K562 (cell line): ENCODE results near the gene KLHL22. TPM values are rescaled to one million over a fixed set of nuclear protein-coding genes. Genes with fewer than 3 reads are reported as not detected.

Experiments
- BACH1 ChIP-seq: fragments of 200-800 bp; sonication (Bioruptor generic); IDR thresholded peaks from 2 replicates; pipeline ENCODE4 v1.6.1; 2016; ENCODE audit warnings: missing genetic modification characterization, missing compliant biosample characterization
- CBX2 ChIP-seq: fragments of 200-600 bp; sonication (generic); IDR thresholded peaks from one replicate; pipeline ENCODE4 v1.6.1; 2012; ENCODE audit warnings: mild to moderate bottlenecking, low read length, inconsistent platforms; ENCODE audit not compliant: insufficient read depth, poor library complexity, severe bottlenecking
- CHCHD3 ChIP-seq: fragments of 250-450 bp; sonication (Bioruptor Pico); IDR thresholded peaks from 2 replicates; pipeline ENCODE4 v2.1.2; 2022; ENCODE audit warnings: mild to moderate bottlenecking
- CHD2 ChIP-seq: IDR thresholded peaks from 2 replicates; pipeline ENCODE4 v1.6.1; 2011; ENCODE audit warnings: low read depth, low read length
- DNMT1 ChIP-seq: fragments of 450-650 bp; IDR thresholded peaks from 2 replicates; pipeline ENCODE4 v1.6.1; 2016; ENCODE audit warnings: antibody characterized with exemption, mild to moderate bottlenecking
- E2F1 ChIP-seq: sonication (generic); formaldehyde crosslinking; IDR thresholded peaks from 2 replicates; pipeline ENCODE4 v1.8.1; 2023; ENCODE audit warnings: mild to moderate bottlenecking, missing genetic modification reagents, moderate library complexity
- ESRRA ChIP-seq: fragments of 450-650 bp; IDR thresholded peaks from 2 replicates; pipeline ENCODE4 v1.6.1; 2014; ENCODE audit warnings: low read depth, mild to moderate bottlenecking, moderate library complexity, borderline replicate concordance
- HSF4 ChIP-seq: fragments of 250-450 bp; sonication (Bioruptor Pico); IDR thresholded peaks from 2 replicates; pipeline ENCODE4 v2.1.2; 2022; ENCODE audit warnings: mild to moderate bottlenecking, moderate library complexity, borderline replicate concordance
- KLF10 ChIP-seq: fragments of 250-450 bp; sonication (Bioruptor Pico); IDR thresholded peaks from 2 replicates; pipeline ENCODE4 v1.6.1; 2021; ENCODE audit warnings: matching md5 sums
- LEF1 ChIP-seq: fragments of 450-650 bp; IDR thresholded peaks from 2 replicates; pipeline ENCODE4 v1.6.1; 2016; ENCODE audit warnings: mild to moderate bottlenecking
- MXD1 ChIP-seq: fragments of 250-450 bp; sonication (Bioruptor Pico); IDR thresholded peaks from 2 replicates; pipeline ENCODE4 v1.8.0; 2021; ENCODE audit warnings: borderline replicate concordance, mild to moderate bottlenecking, moderate library complexity; ENCODE audit not compliant: poor library complexity, severe bottlenecking
- NCOA6 ChIP-seq: fragments of 450-650 bp; IDR thresholded peaks from 2 replicates; pipeline ENCODE4 v1.6.1; 2017; ENCODE audit warnings: mild to moderate bottlenecking
- PBX2 ChIP-seq, 2 experiments: IDR thresholded peaks in 1 of 2; conservative IDR thresholded peaks in 1 of 2; 2 replicates each; pipeline ENCODE4 v1.6.1; 2016; ENCODE audit warnings: low read depth in 2 of 2, mild to moderate bottlenecking in 1 of 2, missing compliant biosample characterization in 1 of 2, missing genetic modification characterization in 1 of 2, moderate library complexity in 1 of 2
- POLR2A ChIP-seq: fragments of 450-650 bp; conservative IDR thresholded peaks from 2 replicates; pipeline ENCODE4 v1.6.1; 2016
- POLR3G ChIP-seq: IDR thresholded peaks from 2 replicates; pipeline ENCODE4 v1.6.1; 2011; ENCODE audit not compliant: insufficient read length, insufficient replicate concordance; ENCODE audit errors: extremely low read depth
- RAD51 ChIP-seq: fragments of 450-650 bp; IDR thresholded peaks from 2 replicates; pipeline ENCODE4 v1.7.1; 2016; ENCODE audit warnings: low read depth, mild to moderate bottlenecking, borderline replicate concordance
- RFX5 ChIP-seq: IDR thresholded peaks from 2 replicates; pipeline ENCODE4 v1.6.1; 2011; ENCODE audit warnings: low read depth, mild to moderate bottlenecking, improper control_type of control experiment, low read length
- XRCC3 ChIP-seq: fragments of 450-650 bp; IDR thresholded peaks from 2 replicates; pipeline ENCODE4 v1.6.1; 2017; ENCODE audit warnings: mild to moderate bottlenecking, moderate library complexity
- ZNF512 ChIP-seq: IDR thresholded peaks from 2 replicates; pipeline ENCODE4 v1.6.1; 2016; ENCODE audit warnings: missing genetic modification characterization, missing compliant biosample characterization
- ZNF644 ChIP-seq: fragments of 200-800 bp; sonication (Bioruptor generic); IDR thresholded peaks from 2 replicates; pipeline ENCODE4 v1.6.1; 2016; ENCODE audit warnings: low read depth, missing genetic modification characterization, missing compliant biosample characterization
- ZNF766 ChIP-seq: fragments of 200-800 bp; sonication (Bioruptor generic); conservative IDR thresholded peaks from 2 replicates; pipeline ENCODE4 v1.6.1; 2016; ENCODE audit warnings: missing genetic modification characterization, missing compliant biosample characterization
- polyA plus RNA-seq, 8 experiments: library from polyadenylated mRNA; depleted of rRNA in 4 of 8; stranded (reverse) in 5 of 8; unstranded in 3 of 8; fragments of >200 nt; fragmentation: Nextera tagmentation in 2 of 8; fragmentation: Illumina TruSeq in 1 of 8; extraction: Ambion mirVana in 2 of 8; extraction: Trizol in 1 of 8; gene quantifications; 2 replicates each; pipeline versions ENCODE4 v1.2.1 to v1.2.3, GENCODE V29; 2011 to 2014; ENCODE audit warnings: inconsistent platforms in 1 of 8, missing spikeins in 1 of 8
- total RNA-seq, 7 experiments: library from RNA; depleted of rRNA in 6 of 7; stranded (reverse); fragments of >200 nt in 6 of 7; fragmentation: Illumina TruSeq in 2 of 7; extraction: Trizol in 2 of 7; gene quantifications; 2 replicates each; pipeline versions ENCODE4 v1.2.1 to v1.2.3, GENCODE V29; 2011 to 2021; ENCODE audit warnings: low replicate concordance in 1 of 7
- TF ChIP-seq, protein P1 (sequence below): fragments of 450-650 bp; conservative IDR thresholded peaks from 2 replicates; pipeline ENCODE4 v1.6.1; 2016; ENCODE audit warnings: missing genetic modification characterization, low read depth, mild to moderate bottlenecking, missing compliant biosample characterization, moderate library complexity

The KLHL22 gene
- total and polyA plus RNA-seq, 9 of the 15 experiments (the other 6 are each of a cell fraction or from before 2014, with no cell fraction given), result 1.3 to 25.6 (median 15.2) TPM

GRCh38 chr22:20509344-20510047 is 13.9 kb upstream of the KLHL22 start (continued):
- TF ChIP-seq CBX2, result no peak
- no peak for TF ChIP-seq ZNF644 (tag)
- no peak for TF ChIP-seq XRCC3
- no peak for TF ChIP-seq RAD51
- peak; percentile 26; the same call in 1 of the 2 replicates for TF ChIP-seq CHCHD3 (CRISPR knock-in tag)
- no peak; the same call in 1 of the 2 replicates for TF ChIP-seq E2F1
- no peak for TF ChIP-seq DNMT1
- no peak for TF ChIP-seq PBX2 (CRISPR knock-in tag; IDR thresholded peaks at IDR 0.05; ENCODE audit: low read depth)
- TF ChIP-seq PBX2 (tag; conservative IDR thresholded peaks at IDR 0.05; ENCODE audit: low read depth), result no peak
- no peak for TF ChIP-seq ESRRA
- TF ChIP-seq CHD2, result no peak
- TF ChIP-seq POLR3G, result no peak
- 0 out of 2 replicates have a peak, but pooled peaks have one; percentile 16 for TF ChIP-seq ZNF512
- no peak for TF ChIP-seq LEF1
- peak; percentile 26 for TF ChIP-seq MXD1 (CRISPR knock-in tag)
- no peak for TF ChIP-seq NCOA6
- no peak for TF ChIP-seq KLF10 (CRISPR knock-in tag)
- no peak; the same call in 1 of the 2 replicates for TF ChIP-seq RFX5
- TF ChIP-seq HSF4 (CRISPR knock-in tag), result no peak
- no peak for TF ChIP-seq POLR2A
- TF ChIP-seq, protein P1, sequence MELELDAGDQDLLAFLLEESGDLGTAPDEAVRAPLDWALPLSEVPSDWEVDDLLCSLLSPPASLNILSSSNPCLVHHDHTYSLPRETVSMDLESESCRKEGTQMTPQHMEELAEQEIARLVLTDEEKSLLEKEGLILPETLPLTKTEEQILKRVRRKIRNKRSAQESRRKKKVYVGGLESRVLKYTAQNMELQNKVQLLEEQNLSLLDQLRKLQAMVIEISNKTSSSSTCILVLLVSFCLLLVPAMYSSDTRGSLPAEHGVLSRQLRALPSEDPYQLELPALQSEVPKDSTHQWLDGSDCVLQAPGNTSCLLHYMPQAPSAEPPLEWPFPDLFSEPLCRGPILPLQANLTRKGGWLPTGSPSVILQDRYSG (tag), result no peak
- TF ChIP-seq BACH1 (tag), result no peak
- no peak for TF ChIP-seq ZNF766
